Iris pigment epithelial cell (primary cell): ENCODE results near the gene OBSCN.
A peak's percentile ranks its signal among the peaks of the same experiment; 100 is the strongest.
"Not testable (repeated sequence)": the region's sequence is repeated elsewhere in the genome, so short reads cannot be mapped to it uniquely, and the experiment has no call there.

Experiments used
- DNase-seq: peaks from one replicate; pipeline ENCODE4 v3.0.0-alpha.2; 2011; ENCODE audit warnings: low read depth

OBSCN gene

DNA sequence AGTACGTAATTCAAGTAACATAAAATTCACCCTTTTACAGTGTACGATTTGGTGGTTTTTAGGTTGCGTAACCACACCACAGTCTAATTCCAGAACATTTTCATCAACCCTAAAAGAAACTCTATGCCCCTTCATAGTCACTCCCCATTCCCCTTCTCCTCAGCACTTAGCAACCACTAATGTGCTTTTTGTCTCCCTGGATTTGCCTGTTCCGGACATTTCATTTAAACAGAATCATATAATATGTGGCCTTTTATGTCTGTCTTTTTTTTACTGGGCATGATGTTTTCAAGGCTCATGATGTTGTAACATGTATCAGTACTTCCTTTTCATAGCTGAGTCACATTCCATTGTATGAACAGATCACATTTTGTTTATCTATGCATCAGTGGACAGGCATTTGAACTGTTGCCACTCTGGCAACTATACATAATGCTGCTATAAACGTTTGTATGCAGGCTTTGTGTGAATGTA lies 20.8 kb downstream of the OBSCN start:
- DNase-seq, result peak; percentile 97

DNA sequence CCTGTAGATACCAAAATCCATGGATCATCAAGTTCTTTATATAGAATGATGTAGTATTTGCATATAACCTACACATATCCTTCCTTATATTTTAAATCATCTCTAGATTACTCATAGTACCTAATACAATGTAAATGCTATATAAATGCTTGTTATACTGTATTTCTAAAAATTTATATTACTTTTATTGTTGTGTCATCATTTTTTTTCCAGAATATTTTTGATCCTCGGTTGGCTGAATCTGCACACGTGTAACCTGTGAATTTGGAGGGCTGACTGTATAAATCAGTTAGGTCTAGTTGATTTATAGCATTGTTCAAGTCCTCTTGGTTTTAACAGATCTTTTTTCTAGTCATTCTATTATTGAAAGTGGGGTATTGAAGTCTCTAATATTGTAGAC lies 23.3 kb downstream of the OBSCN start:
- no peak for DNase-seq

GRCh38 chr1:228233136-228233535 lies 25.3 kb downstream of the OBSCN start:
- no peak for DNase-seq

DNA sequence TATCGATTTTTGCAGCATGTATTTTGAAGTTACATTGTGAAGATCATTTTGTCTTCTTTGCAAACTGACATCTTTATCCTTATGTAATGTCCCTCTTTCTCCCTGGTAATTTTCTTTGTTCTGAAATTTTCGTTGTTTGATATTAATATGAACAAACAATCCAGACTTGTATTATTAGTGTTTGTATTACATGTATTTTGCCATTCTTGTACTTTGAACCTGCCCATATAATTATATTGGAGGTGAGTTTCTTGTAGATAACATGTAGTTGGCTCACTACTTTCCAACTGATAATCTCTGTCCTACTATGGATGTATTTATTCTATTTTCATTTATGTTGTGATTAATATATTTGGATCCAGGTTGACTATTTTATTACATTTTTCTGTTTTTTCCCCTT lies 27.1 kb downstream of the OBSCN start:
- no peak for DNase-seq

- DNase-seq, result peak; percentile 60
Measured at GRCh38 chr1:228236744-228237143, 28.9 kb downstream of the OBSCN start.

DNA sequence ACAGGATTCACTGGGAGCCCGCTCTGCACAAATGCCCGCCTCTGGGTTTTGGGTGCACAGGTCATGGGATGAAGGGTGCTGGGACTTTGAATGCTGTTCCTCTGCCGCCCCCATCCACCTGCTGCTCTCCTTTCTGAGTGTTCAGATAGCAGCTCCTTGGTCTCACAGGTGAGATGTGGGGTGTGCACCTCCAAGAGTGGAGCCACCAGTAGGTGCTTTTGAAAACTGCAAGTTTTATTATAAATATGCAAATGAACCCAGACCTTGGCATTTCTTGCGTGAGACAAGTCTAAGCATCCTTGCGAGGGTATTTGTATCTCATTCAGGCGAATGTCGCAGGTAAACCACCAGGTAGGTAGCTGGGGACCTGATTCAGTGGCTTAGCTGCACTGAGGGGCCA lies 30.2 kb downstream of the OBSCN start:
- no peak for DNase-seq

DNA sequence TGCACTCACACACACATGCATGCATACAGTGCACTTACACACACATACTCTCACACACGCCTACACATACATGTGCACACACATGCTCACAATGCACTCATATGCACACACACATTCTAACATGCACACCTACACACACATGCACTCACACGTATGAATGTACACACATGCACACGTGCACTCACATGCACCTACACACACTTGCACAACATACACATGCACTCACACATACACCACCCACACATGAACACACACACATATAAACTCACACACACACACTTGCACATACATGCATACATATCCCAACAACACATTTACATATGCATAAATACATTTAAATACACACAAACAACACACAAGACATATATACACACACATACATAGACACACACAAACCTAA lies 30.6 kb downstream of the OBSCN start:
- DNase-seq, result no peak

DNA sequence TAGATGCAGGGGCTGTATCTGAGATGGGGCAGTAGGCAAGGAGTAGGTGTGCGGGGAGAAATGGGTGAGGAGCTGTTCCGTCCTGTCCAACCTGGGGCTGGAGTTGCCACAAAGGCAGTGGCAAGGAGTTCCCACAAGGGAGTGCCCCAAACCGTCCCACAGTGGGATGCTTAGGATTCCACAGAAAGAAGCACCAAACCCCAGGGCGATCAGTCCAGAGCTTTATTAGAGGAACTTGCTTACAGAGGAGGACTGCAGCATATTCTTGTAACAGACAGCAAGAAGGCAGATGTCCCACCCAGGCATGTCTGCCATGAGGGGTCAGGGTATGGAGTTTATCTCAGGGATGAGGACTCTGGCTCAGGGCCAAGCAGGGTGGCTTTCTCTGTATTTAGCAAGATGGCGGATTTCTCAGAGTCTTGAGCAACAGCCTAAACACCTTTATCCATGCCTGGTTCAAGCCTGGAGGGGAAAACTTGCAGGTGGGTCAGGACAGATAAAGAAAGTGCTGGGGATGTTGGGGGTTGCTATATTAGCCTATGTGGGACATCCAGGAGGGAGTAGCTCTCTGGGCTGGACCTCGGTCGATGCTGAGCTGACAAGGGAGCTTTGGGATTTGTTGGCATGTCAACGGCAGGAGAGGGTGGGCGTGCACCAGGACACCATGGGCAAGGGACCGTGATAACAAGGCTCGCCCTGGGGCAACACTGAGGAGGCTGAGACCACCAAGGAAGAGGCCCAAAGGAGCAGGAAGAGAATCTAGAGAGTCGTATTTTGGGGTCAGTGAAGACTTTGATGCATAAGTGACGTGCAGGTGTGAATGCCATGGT lies 32.8 kb downstream of the OBSCN start:
- DNase-seq, result no peak

- DNase-seq, result no peak
Measured at GRCh38 chr1:228241259-228241658, 33.4 kb downstream of the OBSCN start.

DNA sequence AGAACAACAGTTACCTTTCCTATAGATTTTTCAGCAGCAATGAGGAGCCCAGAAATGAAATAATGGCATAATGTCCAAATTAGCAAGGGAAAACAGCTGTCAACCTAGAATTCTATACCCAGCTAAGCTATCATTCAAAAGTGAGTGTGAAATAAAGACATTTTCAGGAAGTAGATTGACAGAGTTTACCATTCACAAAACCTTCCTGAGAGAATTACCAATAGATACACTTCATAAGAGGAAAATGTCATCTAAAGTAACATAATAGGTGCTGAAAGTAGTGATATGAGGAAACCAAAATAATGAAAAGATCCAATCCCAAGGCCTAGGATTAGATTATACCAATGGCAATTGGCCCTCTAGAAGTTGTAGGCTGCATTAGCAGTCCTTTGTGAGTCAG lies 34.6 kb downstream of the OBSCN start:
- no peak for DNase-seq

DNA sequence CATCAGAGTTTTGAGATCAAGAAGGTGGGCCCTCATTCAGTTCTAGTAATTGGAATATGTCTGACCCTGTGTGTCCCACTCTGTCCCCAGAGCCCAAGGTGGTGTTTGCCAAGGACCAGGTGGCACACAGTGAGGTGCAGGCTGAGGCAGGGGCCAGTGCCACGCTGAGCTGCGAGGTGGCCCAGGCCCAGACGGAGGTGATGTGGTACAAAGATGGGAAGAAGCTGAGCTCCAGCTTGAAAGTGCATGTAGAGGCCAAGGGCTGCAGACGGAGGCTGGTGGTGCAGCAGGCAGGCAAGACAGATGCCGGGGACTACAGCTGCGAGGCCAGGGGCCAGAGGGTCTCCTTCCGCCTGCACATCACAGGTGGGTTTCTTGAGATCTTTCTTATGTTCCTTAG lies 35.2 kb downstream of the OBSCN start:
- DNase-seq, result no peak

- not testable (repeated sequence) for DNase-seq
Measured at GRCh38 chr1:228243989-228244388, 36.1 kb downstream of the OBSCN start.

DNA sequence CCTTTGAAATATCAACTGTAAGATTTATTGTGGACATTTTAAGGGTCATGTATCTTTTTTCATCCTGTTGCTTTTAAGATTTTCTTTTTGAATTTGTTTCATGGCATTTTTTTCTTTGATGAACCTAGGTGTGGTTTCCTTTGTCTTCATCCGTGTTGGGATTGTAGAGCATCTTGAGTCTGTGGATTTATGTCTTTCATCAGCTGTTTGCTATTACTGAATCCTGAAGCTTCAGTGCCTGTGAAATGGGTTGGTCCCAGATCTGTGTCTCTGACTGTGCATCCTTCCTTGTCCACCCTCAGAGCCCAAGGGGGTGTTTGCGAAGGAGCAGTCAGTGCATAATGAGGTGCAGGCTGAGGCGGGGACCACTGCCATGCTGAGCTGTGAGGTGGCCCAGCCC lies 37.3 kb downstream of the OBSCN start:
- no peak for DNase-seq

GRCh38 chr1:228246216-228246900 lies 38.5 kb downstream of the OBSCN start:
- no peak for DNase-seq

DNA sequence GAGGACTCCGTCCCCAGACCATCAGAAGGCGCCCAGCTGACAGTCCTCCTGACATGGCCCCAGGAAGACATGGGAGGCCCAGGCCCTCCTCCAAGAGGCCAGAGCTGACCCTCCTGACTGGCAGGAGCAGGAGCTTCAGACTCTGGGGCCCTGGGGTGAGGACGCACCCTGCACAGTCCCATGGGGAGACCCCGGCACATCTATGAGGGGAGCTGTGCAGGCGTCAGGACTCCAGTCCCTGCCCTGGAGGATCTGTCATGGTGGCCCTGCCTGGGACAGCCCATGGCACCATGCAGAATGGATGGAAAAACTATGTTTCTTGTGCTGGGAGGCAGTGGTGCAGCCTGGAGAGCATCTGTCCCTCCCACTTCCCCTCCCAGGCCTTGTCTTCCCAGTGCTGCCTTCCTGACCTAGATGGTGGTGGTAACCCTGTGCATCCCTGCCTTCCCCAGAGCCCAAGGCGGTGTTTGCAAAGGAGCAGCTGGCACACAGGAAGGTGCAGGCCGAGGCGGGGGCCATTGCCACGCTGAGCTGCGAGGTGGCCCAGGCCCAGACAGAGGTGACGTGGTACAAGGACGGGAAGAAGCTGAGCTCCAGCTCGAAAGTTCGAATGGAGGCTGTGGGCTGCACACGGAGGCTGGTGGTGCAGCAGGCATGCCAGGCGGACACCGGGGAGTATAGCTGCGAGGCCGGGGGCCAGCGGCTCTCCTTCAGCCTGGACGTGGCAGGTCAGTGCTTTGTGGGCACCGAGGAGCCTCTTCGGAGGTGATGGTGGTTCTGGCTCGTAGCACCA lies 41.9 kb downstream of the OBSCN start:
- no peak for DNase-seq

GRCh38 chr1:228252476-228252875 lies 44.6 kb downstream of the OBSCN start:
- not testable (repeated sequence) for DNase-seq

DNA sequence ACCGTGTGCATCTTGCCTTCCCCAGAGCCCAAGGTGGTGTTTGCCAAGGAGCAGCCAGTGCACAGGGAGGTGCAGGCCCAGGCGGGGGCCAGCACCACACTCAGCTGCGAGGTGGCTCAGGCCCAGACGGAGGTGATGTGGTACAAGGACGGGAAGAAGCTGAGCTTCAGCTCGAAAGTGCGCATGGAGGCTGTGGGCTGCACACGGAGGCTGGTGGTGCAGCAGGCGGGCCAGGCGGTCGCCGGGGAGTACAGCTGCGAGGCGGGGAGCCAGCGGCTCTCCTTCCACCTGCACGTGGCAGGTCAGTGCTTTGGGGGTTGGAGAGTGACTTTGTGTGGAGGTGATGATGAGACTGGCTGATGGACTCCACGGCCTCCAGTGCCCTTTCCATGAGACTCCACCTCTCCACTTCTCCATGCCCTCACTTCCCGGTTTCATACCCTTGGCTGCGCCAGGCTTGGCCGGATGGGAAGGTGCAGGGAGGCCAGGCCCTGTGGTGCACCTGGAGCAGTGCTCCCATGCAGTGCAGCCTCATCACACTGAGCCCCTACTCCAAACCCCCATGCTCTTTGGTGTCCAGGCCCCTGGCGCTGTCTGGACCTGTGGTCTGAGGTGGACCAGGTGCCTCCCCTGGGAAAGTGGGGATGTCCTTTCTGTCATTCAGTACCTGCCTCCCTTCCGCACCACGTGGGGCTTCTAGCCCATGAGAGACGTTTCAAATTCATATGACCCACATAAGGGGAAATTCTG lies 49.0 kb downstream of the OBSCN start:
- no peak for DNase-seq

- no peak for DNase-seq
Measured at GRCh38 chr1:228258486-228258885, 50.6 kb downstream of the OBSCN start.

- no peak for DNase-seq
Measured at GRCh38 chr1:228259368-228259894, 51.6 kb downstream of the OBSCN start.

DNA sequence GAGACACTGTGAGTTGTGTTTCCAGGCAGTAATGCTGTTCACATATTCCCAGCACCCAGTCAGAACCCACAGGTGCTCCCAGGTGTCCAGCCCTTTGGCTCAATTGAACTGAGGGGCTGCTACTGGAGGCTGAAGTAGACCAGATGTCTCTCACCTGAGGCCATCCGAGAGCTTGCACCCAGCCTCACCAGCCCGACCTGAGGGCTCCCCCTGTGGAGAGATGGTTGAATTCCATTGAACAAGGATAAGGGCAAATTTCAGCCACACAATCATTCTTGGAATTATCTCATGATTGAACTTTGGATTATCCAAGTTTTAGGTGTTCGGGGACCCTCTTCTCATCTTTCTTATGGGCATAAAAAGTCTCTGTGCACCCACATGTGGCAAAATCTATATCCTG lies 52.1 kb downstream of the OBSCN start:
- no peak for DNase-seq

GRCh38 chr1:228261706-228262105 lies 53.9 kb downstream of the OBSCN start:
- DNase-seq, result no peak

GRCh38 chr1:228262475-228262874 lies 54.6 kb downstream of the OBSCN start:
- no peak for DNase-seq
